AG04450 (cell line): ENCODE data around the gene ANKDD1B. TPM values are rescaled to one million over a fixed set of nuclear protein-coding genes. Genes with fewer than 3 reads are reported as not detected.

Experiments used
- CTCF ChIA-PET: fragments of 300-600, 350-600 bp; formaldehyde crosslinking; extraction: SDS; loops from one replicate; lab custom pipeline; 2022; ENCODE audit warnings: antibody characterized with exemption, inconsistent platforms; lab: Charles Lee
- POLR2A ChIA-PET: fragments of 350-600 bp; formaldehyde crosslinking; extraction: SDS; loops from one replicate; lab custom pipeline; 2021; ENCODE audit warnings: antibody characterized with exemption, inconsistent platforms; lab: Yijun Ruan, JAX
- DNase-seq: peaks from one replicate; pipeline ENCODE4 v3.0.0-alpha.2; 2011; ENCODE audit warnings: low read depth, low spot score
- H3K27ac ChIP-seq: one replicate; pipeline ENCODE4 v1.5.1; 2012; ENCODE audit warnings: low read depth, low read length, control low read depth
- H3K27me3 ChIP-seq: one replicate; pipeline ENCODE4 v1.6.0; 2012; ENCODE audit warnings: low read length; ENCODE audit not compliant: control insufficient read depth, insufficient read depth
- H3K4me3 ChIP-seq: 2 replicates; pipeline ENCODE4 v1.5.1; 2011; ENCODE audit warnings: mild to moderate bottlenecking, low read depth, low read length, control low read depth
- H3K9me3 ChIP-seq: 2 replicates; pipeline ENCODE4 v1.5.1; 2012; ENCODE audit warnings: low read length; ENCODE audit not compliant: control insufficient read depth, insufficient read depth
- CTCF ChIP-seq: IDR thresholded peaks from 2 replicates; pipeline ENCODE4 v1.5.1; 2011; ENCODE audit warnings: low read depth, low read length, control low read depth, inconsistent platforms
- polyA plus RNA-seq: library from polyadenylated mRNA; depleted of rRNA; stranded (reverse); fragments of >200 nt; gene quantifications from 2 replicates; pipeline ENCODE4 v1.2.3, GENCODE V29; 2011

ANKDD1B gene
- polyA plus RNA-seq, 1 experiment: 0.06 TPM

- no peak for TF ChIP-seq CTCF
- POLR2A ChIA-PET: interaction anchor here (0.6 kb wide), 1 partner anchor 43 kb away, joined by 4 read pairs; no protein-coding TSS in a partner anchor
- CTCF ChIA-PET: no interaction called here
Observed at GRCh38 chr5:75630875-75631274, 19.6 kb downstream of the ANKDD1B start.

DNA sequence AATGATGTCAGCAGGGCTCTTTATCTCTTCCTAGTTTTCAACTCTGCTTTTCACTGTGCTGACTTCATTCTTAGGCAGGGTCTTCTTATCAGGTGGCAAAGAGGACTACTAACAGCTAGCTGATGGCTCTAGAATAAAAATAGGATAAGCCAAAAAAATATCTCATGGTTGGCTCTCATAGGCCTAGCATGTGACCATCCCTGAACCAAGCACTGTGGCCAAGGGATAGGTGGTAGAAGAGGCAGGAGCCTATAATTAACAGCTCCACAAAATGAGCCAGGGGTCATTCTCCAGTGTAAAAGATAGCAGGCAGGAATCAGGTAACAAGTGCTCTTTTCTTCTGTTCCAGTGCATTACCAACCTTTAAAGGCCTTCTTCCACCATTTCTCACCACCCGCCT lies 21.1 kb downstream of the ANKDD1B start:
- no peak for DNase-seq
- Histone ChIP-seq H3K27me3 (no peaks in the 10 kb centered on the region), H3K27ac (no peak overlapping the region), H3K4me3 (no peak overlapping the region), H3K9me3 (no peaks in the 10 kb centered on the region)
- POLR2A ChIA-PET: no interaction called here
- TF ChIP-seq CTCF: no peak
- CTCF ChIA-PET: no interaction called here

More at GRCh38 chr5:75630875-75631274, 19.6 kb downstream of the ANKDD1B start:
- Histone ChIP-seq H3K9me3 (no peaks in the 10 kb centered on the region), H3K4me3 (no peak overlapping the region), H3K27me3 (no peaks in the 10 kb centered on the region), H3K27ac (no peak overlapping the region)
- no peak for DNase-seq

GRCh38 chr5:75637949-75638348 lies 26.7 kb downstream of the ANKDD1B start:
- ChIA-PET POLR2A (no interaction called here), CTCF (no interaction called here)
- H3K27me3 ChIP-seq: no peaks in the 10 kb centered on the region
- H3K4me3 ChIP-seq: no peak overlapping the region
- H3K27ac ChIP-seq: no peak overlapping the region
- no peak for TF ChIP-seq CTCF
- no peaks in the 10 kb centered on the region for H3K9me3 ChIP-seq
- no peak for DNase-seq

- CTCF ChIA-PET: interaction anchor here (1.7 kb wide), 1 partner anchor 41 kb away, joined by 7 read pairs; no protein-coding TSS in a partner anchor
- no peak for TF ChIP-seq CTCF
- Histone ChIP-seq H3K27me3 (no peaks in the 10 kb centered on the region), H3K9me3 (no peaks in the 10 kb centered on the region), H3K27ac (no peak overlapping the region), H3K4me3 (no peak overlapping the region)
- POLR2A ChIA-PET: no interaction called here
- DNase-seq: no peak
Observed at GRCh38 chr5:75639535-75640311, 28.5 kb downstream of the ANKDD1B start.

- H3K4me3 ChIP-seq: no peak overlapping the region
- no peaks in the 10 kb centered on the region for H3K27me3 ChIP-seq
- no peaks in the 10 kb centered on the region for H3K9me3 ChIP-seq
- TF ChIP-seq CTCF: no peak
- CTCF ChIA-PET: interaction anchor here (1.2 kb wide), 1 partner anchor 41 kb away, joined by 4 read pairs; no protein-coding TSS in a partner anchor
- no peak overlapping the region for H3K27ac ChIP-seq
- POLR2A ChIA-PET: no interaction called here
- no peak for DNase-seq
Observed at GRCh38 chr5:75640395-75640794, 29.1 kb downstream of the ANKDD1B start.
